Transverse colon (tissue), 4 donors: ENCODE measurements around the gene AGAP1.

Experiments used
- POLR2A ChIP-seq: fragments of 450-650 bp; IDR thresholded peaks from one replicate; pipeline ENCODE4 v1.6.1; 2016; ENCODE audit warnings: antibody characterized with exemption, mild to moderate bottlenecking, moderate library complexity
- POLR2AphosphoS5 ChIP-seq, 3 donors: sonication (generic); formaldehyde crosslinking; IDR thresholded peaks; one replicate each; pipeline ENCODE4 v1.6.1; 2016; ENCODE audit warnings: antibody characterized with exemption in 3 of 3
- TF ChIP-seq, protein P1 (sequence below), 5 experiments: fragments of 200-600 bp in 3 of 5; fragments of 450-650 bp in 2 of 5; sonication (generic) in 3 of 5; IDR thresholded peaks; 1 replicate in 2 of 5; 2 replicates in 3 of 5; pipeline ENCODE4 v1.5.1; 2016 to 2017; ENCODE audit warnings: antibody characterized with exemption in 5 of 5, inconsistent platforms in 3 of 5, mild to moderate bottlenecking in 2 of 5, moderate library complexity in 1 of 5

GRCh38 chr2:235614176-235614860 lies 120.5 kb downstream of the AGAP1 start:
- no peak for TF ChIP-seq POLR2A
- TF ChIP-seq, protein P1, sequence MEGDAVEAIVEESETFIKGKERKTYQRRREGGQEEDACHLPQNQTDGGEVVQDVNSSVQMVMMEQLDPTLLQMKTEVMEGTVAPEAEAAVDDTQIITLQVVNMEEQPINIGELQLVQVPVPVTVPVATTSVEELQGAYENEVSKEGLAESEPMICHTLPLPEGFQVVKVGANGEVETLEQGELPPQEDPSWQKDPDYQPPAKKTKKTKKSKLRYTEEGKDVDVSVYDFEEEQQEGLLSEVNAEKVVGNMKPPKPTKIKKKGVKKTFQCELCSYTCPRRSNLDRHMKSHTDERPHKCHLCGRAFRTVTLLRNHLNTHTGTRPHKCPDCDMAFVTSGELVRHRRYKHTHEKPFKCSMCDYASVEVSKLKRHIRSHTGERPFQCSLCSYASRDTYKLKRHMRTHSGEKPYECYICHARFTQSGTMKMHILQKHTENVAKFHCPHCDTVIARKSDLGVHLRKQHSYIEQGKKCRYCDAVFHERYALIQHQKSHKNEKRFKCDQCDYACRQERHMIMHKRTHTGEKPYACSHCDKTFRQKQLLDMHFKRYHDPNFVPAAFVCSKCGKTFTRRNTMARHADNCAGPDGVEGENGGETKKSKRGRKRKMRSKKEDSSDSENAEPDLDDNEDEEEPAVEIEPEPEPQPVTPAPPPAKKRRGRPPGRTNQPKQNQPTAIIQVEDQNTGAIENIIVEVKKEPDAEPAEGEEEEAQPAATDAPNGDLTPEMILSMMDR (IDR thresholded peaks at IDR 0.05) = no peak
- TF ChIP-seq POLR2AphosphoS5 (IDR thresholded peaks at IDR 0.05) = no peak
